Measurements from ENCODE around the gene KL.

The KL gene

DNA sequence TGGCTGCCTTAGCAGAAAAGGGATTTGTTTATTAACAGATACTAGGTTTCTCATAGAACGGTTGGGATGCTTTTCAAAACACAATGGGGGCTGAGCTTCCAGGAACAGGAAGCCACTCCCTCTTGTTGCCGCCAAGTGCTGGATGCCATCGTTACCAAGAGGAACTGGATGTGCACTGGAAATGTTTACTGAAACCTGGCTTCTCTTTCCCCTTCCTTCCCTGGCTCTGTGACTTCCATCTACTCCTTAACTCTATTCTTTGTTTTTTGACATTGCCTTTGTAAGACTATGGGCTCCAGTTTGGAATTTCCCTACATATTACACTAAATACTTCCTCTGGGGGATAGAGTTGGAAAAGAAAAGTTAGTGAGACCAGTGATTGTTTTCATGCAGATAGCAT, 11.7 kb upstream of the KL start:
- DNase-seq (ENCODE audit: low read depth): peak; percentile 37

GRCh38 chr13:33006134-33006533, 10.1 kb upstream of the KL start:
- no peak for DNase-seq (ENCODE audit: low read depth)

DNA sequence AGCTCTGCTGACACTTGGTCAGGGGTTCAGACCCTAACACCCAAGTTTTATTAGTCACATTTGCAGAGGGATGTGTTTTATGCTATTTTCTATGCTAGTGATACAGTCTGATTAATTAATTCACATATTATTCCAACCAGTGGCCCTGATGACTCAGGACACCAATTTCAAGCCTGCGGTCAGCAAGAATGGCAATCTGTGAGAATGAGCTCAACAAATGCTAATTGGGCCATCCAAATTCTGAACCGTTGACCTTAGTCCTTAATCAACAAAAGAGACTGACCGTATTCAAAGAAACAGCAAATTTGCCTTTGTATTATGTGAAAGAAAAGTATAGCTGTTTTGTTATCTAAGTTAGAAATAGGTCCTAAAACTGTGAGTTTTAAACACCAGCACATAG, 9.6 kb upstream of the KL start:
- no peak for DNase-seq (ENCODE audit: low read depth)

GRCh38 chr13:33007237-33007636, 9.0 kb upstream of the KL start:
- no peak for DNase-seq (ENCODE audit: low read depth)

DNA sequence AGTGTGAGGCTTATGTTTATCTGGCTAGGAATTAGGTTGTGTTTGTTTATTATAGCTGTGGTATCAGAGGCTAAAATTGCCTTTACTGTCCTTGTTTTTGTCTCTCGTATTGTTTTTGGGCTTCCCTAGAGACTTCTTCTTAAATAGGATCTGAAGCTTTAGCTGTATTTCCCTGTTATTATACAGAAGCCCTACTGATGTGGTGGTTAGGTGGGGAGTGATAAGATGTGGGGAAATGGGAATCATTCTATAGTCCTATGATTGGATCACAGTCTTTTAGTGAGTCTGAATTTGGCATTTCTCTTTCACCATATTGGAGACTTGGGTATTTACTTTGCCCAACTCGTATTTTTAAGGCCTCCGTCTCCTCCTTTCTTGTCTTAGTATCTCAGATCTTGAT, 8.3 kb upstream of the KL start:
- no peak for DNase-seq (ENCODE audit: low read depth)

- DNase-seq (ENCODE audit: low read depth): peak; percentile 20
Measured at GRCh38 chr13:33008946-33009722, 7.1 kb upstream of the KL start.

- DNase-seq (ENCODE audit: low read depth): no peak
Measured at GRCh38 chr13:33011828-33012470, 4.3 kb upstream of the KL start.

GRCh38 chr13:33014291-33014690, 1.9 kb upstream of the KL start:
- DNase-seq (ENCODE audit: low read depth): no peak

- DNase-seq (ENCODE audit: low read depth): no peak
Measured at GRCh38 chr13:33015241-33015668, 968 bp upstream of the KL start.

DNA sequence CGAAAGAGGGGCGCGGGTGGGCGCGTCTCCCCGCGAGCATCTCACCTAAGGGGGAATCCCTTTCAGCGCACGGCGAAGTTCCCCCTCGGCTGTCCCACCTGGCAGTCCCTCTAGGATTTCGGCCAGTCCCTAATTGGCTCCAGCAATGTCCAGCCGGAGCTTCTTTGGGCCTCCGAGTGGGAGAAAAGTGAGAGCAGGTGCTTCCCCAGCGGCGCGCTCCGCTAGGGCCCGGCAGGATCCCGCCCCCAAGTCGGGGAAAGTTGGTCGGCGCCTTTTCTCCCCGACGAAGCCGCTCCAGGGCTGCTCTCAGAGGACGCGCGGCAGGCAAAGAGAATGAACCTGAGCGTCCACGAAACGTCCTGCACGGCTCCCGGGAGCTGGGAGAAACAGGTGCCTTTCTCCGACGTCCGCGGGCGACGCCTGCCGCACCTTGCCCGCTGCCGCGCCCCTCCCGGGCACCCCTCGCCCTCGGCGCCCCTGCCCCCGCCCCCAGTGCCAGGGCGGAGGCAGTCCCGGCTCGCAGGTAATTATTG, 366 bp upstream of the KL start:
- DNase-seq (ENCODE audit: low read depth): no peak

DNA sequence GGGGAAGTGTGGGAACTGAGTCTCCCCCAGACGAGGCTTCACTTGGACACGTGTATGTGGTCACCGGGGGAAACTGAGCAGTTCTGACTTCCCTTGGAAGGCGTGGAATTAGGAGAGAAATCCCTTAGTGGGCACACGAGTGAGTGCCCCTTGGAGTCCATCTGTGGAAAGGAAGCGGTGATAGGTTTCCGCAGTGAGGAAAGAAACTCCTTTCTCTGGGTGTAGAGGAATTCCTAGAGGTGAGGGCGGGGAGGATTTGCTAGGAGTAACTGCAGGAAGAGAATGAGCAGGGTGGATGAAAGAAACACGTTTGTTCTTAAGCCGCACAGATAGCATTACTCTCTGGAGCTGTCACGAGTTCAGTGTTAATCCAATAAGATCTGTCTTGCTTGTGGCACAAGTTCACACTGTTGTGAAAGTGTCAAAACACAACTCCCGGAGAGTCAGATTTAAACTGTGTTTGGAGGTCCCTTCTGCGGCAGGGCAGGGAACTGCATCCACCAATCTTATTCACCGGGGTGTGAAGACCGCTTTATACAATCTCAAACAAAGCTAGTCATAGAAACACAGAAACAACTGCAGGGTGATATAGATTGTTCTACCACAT, 1.2 kb downstream of the KL start:
- DNase-seq (ENCODE audit: low read depth): no peak

DNA sequence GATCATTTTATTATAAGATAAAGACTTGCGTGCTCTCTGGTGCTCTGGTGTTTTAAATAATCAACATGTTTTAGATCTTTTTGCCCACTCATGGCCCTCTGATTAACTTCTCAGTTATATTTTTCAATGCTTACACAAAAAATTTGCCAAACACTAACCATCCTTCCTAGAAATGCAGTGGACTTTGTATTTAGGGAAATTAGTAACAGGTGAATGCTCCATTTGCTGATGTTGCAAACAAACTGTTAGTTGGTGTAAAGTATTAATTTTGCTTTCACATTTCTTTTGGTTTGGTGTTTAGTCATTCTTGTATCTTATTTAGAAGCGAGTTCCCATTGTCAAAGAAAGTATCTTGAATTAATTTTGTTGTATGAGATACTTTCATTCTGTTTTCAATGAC, 2.7 kb downstream of the KL start:
- no peak for DNase-seq (ENCODE audit: low read depth)

DNA sequence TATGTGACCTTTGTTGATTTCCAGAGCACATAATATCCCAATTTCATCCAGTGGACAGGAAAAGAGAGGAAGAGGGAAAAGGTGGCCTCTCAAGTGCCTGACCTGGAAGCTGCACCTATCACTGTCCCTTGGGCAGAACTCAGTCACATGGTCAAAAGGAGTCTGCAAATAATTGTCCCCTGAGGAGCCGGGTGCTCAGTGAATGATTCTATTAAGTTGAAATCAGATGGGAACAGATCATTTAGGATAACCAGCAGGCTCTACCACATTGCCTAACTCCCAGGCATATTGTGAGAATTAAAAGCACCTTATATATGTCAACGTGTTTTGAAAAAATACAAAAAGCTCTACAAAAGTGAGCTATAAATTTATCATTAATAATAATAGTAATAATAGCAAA, 6.8 kb downstream of the KL start:
- DNase-seq (ENCODE audit: low read depth): no peak

DNA sequence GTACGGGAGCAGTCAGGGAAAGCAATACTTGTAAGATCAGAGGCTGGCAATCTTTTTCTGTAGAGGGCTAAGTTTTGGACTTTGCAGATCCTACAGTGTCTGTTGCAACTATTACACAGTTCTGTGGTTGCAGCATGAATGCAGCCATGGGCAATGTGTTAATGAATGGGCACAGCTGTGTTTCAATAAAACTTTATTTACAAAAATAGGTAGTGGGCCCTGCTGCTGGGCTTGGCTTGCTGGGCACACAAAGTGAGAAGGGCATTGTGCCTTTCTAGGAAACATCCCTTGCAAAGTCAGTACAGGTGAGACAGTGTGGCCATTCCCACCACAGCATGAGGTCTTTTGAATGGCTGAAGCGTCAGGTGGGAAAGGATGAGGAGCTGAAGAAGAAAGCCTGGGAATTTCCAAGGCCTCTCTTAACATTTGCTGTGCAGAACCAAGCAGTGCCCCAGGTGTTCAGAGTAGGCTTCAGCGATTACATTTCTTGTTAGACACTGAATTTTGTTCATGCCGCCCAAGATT, 9.1 kb downstream of the KL start:
- DNase-seq (ENCODE audit: low read depth): no peak

DNA sequence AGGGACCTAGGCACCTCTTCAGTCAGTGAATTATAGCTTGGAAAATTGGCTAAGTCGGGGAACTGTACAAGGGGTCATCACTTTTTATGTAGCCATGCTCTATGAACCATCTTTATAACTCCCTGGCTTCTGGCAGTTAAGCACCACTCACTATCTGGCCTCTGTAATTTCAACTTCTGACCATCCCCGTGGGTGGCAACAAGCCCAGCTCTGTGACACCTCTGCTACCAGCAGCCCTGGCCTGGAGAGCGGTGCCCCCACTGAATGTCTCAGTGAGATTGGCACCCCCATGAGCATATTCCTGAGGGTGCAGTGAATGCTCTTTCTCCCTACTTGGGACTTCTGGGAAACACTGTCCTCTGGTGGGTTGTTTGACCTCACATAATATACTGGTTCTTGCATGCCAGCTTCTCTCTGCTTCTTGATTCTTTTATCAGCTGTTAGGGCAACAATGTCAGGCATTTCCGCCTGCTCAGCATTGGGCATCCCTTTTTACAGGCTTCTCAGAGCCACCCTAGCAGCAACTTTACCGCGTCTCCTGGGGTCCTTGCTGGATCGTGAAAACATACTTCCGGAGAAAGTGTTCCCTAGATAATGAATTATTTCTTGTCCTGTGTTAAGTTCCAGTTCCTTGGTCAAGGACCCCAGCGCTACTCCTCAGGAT, 10.4 kb downstream of the KL start:
- no peak for DNase-seq (ENCODE audit: low read depth)

DNA sequence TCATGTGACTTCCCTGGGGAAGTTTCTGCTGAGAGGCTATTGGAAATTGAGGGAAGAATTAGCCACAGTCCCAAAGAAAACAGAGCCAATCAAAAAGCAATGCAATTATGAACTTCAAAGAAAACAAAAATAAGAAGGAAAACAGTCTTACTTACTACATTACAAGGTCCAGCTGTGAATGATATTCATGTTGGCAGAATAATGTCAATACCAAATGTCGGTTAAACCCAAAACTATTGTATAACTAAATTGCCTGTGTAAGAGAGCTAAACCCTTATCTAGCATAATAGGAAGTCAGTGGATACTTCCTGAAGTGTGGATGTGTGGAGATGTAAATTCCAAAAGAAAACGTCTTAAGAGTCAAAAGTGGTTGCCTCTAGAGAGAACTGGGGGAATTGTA, 12.4 kb downstream of the KL start:
- DNase-seq (ENCODE audit: low read depth): no peak

DNA sequence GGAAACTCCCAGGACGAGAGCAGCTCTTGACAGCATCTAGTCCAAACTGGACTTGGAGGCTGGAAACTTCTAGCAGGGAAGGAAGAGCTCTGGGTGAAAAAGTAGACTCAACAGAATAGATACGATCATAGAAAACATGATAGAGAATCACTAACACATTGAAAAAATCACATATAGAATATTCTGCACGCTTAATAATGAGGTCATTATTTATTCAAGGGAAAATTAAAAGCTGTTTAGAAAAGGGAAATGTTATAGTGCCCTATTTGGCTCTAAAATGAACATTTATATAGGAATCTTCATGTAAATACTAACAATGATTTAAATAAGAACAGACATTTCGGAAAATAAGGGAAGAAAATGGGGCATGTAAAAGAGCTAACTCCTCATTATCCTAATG, 15.1 kb downstream of the KL start:
- no peak for DNase-seq (ENCODE audit: low read depth)

DNA sequence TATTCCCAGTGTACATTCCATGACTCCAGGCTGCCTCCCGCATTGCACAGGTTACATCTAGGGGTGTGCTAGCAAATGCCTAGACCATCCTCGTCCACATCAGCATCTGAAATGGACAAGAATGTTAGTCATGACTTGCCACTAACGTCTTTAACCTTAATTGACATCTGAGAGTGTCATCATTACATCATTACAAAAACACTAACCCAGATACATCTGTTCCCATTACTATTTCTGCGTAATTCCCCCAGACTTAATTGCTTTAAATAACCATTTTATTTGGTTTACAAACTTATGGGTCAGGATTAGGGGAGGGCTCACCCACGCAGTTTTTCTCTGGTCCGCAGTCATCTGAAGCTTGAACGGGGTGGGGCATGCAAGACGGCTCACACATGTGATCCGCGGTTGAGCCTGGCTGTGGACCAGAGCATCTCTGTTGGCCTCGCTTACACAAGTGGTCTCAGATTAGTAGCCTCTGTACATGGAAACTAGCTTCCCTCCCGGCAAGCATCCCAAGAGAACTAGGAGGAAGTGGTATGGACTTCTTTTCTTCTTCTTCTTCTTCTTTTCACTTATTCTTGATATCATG, 15.9 kb downstream of the KL start:
- DNase-seq (ENCODE audit: low read depth): no peak

DNA sequence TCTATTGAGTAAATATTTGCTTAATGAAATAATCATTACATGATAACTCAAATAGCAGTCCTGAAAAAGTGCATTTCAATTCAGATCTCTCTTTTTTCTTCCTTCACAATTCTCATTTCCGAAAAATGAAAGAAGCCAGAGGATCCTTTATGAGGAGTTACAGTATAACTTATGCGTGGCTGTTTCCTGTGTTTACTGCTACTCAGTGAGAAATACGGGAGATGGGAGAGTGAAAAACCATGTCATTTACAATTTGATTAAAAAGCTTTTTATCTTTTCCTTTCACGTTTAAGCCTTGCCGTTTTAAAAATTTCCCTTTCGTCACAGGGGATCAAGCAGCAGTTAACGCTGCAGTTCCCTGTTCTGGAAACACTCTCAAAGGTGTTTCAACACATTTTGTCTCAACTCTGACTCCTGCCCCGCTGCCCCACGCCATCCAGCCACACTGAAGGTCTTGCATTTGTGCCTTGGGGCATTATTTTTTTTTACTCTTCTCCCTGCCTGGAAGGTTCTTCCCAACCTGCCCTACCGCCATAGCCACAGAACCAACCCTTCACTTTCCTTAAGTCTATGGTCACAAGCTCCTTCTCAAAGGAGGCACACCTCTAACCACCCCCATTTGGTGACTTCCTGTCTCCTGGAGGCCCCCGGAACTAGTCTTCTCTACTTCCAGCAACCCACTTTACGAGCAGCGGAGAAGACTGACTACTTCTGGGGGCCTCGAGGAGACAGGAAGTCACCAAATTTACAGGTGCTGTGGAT, 17.0 kb downstream of the KL start:
- DNase-seq (ENCODE audit: low read depth): no peak

DNA sequence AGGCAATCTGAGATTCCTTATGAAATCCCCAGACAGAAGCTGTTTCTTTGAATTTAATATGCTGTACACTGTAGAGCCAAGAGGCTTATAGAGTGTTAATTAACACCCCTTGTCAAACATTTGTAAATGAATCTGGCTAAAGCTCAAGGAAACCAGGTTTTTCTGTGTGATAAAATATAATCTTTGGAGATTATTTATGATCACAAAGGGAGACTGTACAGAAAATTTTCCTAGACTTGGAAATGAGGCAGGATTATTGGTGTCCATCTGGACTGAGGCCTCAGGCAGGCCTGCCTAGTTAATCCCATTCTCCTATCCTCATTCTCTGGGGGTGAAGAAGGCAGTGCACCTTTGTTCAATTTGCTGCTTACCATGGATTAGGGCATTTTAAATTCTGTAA, 17.8 kb downstream of the KL start:
- no peak for DNase-seq (ENCODE audit: low read depth)

DNA sequence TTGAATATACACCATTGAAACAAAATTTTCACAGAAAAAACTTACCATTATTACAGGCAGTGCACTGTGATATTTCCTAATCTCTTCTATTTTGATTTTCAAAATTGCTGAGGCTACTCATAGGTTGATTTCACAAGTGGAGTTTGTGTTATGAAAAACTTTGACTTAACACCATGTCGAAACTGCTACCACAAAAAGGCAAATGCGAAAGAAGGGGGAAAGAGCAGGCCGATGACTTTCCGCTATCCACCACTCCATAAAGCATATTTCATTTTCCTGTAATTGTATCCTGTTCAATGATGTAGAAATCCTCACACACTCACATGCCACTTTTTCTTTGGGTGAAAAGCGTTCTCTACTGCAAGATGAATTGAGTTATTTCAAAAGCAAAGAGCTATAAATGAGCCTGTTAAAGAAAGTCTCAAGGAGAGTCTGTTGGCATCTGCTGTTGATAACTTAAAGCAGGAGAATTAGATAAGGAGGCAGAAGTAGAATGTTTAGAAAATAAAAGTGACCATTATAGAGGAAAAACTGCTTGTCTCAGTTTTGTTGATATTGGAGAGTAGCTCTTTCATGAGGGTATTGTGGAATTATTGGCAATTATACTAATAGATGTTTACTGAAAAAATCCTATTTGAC, 18.8 kb downstream of the KL start:
- peak; percentile 82 for DNase-seq (ENCODE audit: low read depth)

Data from fibroblast of gingiva (primary cell).